HCT116 (cell line): ENCODE measurements around the gene LGR6.

Experiments used
- CTCF ChIP-seq, 3 experiments: fragments of 200-600 bp in 1 of 3; sonication (generic) in 1 of 3; IDR thresholded peaks in 2 of 3; conservative IDR thresholded peaks in 1 of 3; 2 replicates each; pipeline ENCODE4 v1.5.1; 2012 to 2017; ENCODE audit warnings: low read depth in 2 of 3, low read length in 2 of 3, antibody characterized with exemption in 1 of 3, borderline replicate concordance in 1 of 3, control low read depth in 1 of 3, mild to moderate bottlenecking in 1 of 3, mixed read lengths in 1 of 3, mixed run types in 1 of 3, moderate library complexity in 1 of 3; ENCODE audit not compliant: insufficient read depth in 1 of 3
- JUND ChIP-seq: IDR thresholded peaks from 2 replicates; pipeline ENCODE4 v1.6.1; 2012
- YY1 ChIP-seq: IDR thresholded peaks from 2 replicates; pipeline ENCODE4 v1.6.1; 2011; ENCODE audit warnings: low read length, low read depth, moderate library complexity, mild to moderate bottlenecking; ENCODE audit not compliant: insufficient replicate concordance; ENCODE audit errors: extremely low read depth
- ZFX ChIP-seq: fragments of 450-650 bp; IDR thresholded peaks from 2 replicates; pipeline ENCODE4 v1.6.1; 2017

- TF ChIP-seq JUND (peak; percentile 82), CTCF (IDR thresholded peaks at IDR 0.05 in 2 of 3, conservative IDR thresholded peaks at IDR 0.05 in 1 of 3; ENCODE audit: borderline replicate concordance in 1 of 3, insufficient read depth in 1 of 3, low read depth in 2 of 3, low read length in 2 of 3) (peak; percentile 64 to 98 (median 95)), ZFX (no peak), YY1 (no peak)
Observed at GRCh38 chr1:202235856-202236837, 42.5 kb downstream of the LGR6 start.
